Dendritic cell treated with granulocyte-macrophage colony-stimulating factor and Interleukin-4, amounts not matched to agents 40 ng/mL and 50 ng/mL, for 4 days (primary cell): Measurements from ENCODE around the gene SYT13.

ENCODE experiments used
- H3K27ac Mint-ChIP-seq: one replicate; pipeline ENCODE4 v1.8.0; 2022; ENCODE audit warnings: mild to moderate bottlenecking, mixed read lengths
- H3K27me3 Mint-ChIP-seq: one replicate; pipeline ENCODE4 v1.8.0; 2022; ENCODE audit warnings: mild to moderate bottlenecking, mixed read lengths
- H3K36me3 Mint-ChIP-seq: one replicate; pipeline ENCODE4 v1.8.0; 2022; ENCODE audit warnings: low read depth, mixed read lengths
- H3K4me1 Mint-ChIP-seq: one replicate; pipeline ENCODE4 v1.8.0; 2022; ENCODE audit warnings: low read depth, mixed read lengths
- H3K4me3 Mint-ChIP-seq: one replicate; pipeline ENCODE4 v1.8.0; 2022; ENCODE audit warnings: mild to moderate bottlenecking, moderate library complexity, mixed read lengths
- H3K9me3 Mint-ChIP-seq: one replicate; pipeline ENCODE4 v1.8.0; 2022; ENCODE audit warnings: mixed read lengths
- intact Hi-C: fragments of 100-400 bp; cut with micrococcal nuclease; formaldehyde crosslinking; loops from one replicate; pipeline ENCODE4 v1.15.0; 2022

The SYT13 gene

DNA sequence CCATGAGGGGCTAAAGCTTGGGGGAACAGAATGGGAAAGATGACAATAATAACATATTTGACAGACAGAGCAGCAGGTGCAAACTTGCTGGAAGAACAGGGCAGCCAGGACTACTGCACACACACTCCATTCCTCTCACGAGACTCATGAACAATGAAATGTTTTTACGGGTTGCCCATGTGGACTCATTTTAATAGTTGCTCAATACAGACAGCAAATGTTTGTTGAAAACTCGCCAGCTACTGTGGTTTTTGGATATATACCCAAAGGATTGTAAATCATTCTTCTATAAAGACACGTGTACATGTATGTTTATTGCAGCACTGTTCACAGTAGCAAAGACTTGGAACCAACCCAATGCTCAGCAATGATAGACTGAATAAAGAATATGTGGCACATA lies 10.3 kb downstream of the SYT13 start:
- H3K36me3 Mint-ChIP-seq, result no peaks in the 10 kb centered on the region
- intact Hi-C loops, result no loop called here
- H3K9me3 Mint-ChIP-seq, result no peaks in the 10 kb centered on the region
- H3K4me3 Mint-ChIP-seq, result no peak overlapping the region
- peaks cover 35% of the 10 kb centered on the region for H3K27me3 Mint-ChIP-seq
- no peak overlapping the region for H3K27ac Mint-ChIP-seq
- no peaks in the 10 kb centered on the region for H3K4me1 Mint-ChIP-seq

DNA sequence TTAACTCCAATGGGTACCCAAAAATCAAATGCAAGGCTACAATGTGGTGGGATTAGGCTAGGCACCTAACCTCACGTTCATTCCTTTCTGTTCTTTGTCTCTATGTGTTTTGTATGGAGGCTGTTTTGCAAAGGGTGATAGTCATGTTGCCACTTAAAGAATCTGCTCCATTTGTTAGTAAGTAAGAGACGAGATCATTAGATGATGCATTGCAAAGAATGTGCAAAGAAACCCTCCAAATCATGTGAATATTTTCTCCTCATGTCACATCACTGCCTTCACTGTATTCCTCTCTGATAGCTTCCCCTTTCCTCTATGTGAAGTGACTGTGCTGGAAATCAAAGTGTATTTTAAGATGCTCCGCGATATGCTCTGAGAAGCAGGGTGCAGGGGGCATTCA lies 11.9 kb downstream of the SYT13 start:
- intact Hi-C loops, result no loop called here
- Mint-ChIP-seq H3K4me3 (no peak overlapping the region), H3K9me3 (no peaks in the 10 kb centered on the region), H3K4me1 (no peaks in the 10 kb centered on the region), H3K36me3 (no peaks in the 10 kb centered on the region), H3K27ac (no peak overlapping the region), H3K27me3 (peaks cover 29% of the 10 kb centered on the region)

GRCh38 chr11:45273509-45273908 lies 12.6 kb downstream of the SYT13 start:
- H3K9me3 Mint-ChIP-seq, result no peaks in the 10 kb centered on the region
- H3K36me3 Mint-ChIP-seq, result no peaks in the 10 kb centered on the region
- H3K4me3 Mint-ChIP-seq, result no peak overlapping the region
- no peak overlapping the region for H3K27ac Mint-ChIP-seq
- no peaks in the 10 kb centered on the region for H3K4me1 Mint-ChIP-seq
- intact Hi-C loops, result no loop called here
- peaks cover 32% of the 10 kb centered on the region for H3K27me3 Mint-ChIP-seq

DNA sequence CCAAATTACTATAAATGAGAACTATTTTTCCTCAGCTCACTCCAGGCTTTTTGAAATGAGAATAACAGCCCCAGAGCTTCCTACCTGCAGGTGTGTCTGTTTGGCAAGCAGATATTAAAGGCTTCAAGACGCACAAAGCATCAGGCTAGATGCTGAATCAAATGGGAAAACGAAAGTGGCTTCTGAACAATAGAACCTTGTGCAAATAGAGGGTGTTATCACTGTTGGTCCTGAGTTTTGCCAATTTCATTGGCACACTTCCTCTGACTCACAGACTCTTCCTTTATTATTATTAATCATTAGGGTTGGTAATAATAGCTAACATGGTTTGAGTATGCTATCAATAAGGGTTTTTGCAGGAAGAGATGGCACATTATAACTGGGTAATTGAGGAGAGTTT lies 13.4 kb downstream of the SYT13 start:
- no peak overlapping the region for H3K4me3 Mint-ChIP-seq
- intact Hi-C loops, result no loop called here
- peaks cover 32% of the 10 kb centered on the region for H3K27me3 Mint-ChIP-seq
- no peak overlapping the region for H3K27ac Mint-ChIP-seq
- no peaks in the 10 kb centered on the region for H3K9me3 Mint-ChIP-seq
- no peaks in the 10 kb centered on the region for H3K36me3 Mint-ChIP-seq
- no peaks in the 10 kb centered on the region for H3K4me1 Mint-ChIP-seq

DNA sequence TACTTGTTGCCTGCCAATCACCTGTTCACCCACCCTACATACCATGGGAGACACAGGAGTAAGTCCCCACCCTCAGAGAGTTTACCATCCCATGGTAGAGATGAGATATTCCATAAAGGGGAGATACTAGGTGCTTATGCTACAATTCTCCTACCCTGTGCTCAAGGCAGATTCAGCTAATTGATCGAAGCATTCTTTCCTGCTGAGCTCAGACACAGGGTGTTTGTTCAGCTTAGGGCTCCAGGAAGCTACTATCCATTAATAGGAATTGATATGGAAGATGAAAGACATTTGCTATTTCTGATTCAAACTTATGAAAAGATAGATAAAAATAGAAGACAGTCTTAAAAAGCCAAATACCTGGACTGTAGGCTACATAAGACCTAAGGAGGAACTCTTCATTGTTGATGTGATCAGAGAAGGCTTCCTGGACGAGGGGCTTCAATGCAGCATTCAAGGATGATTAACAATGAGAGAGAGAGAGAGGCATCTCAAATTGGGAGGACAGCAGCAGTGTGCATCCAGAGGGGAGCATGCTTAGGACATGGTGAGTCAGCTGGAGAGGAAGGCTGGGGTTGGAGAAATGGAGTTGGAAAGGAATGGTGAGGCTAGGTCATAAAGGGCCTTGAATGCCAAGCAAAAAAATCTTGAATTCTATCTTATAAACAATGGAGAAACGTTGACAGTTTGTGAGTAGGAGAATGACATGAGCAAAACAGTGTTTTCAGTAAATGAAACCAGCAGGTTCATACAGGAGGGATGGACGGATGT lies 15.0 kb downstream of the SYT13 start:
- intact Hi-C loops, result no loop called here
- no peak overlapping the region for H3K27ac Mint-ChIP-seq
- H3K27me3 Mint-ChIP-seq, result peaks cover 28% of the 10 kb centered on the region
- no peak overlapping the region for H3K4me3 Mint-ChIP-seq
- H3K9me3 Mint-ChIP-seq, result no peaks in the 10 kb centered on the region
- no peaks in the 10 kb centered on the region for H3K4me1 Mint-ChIP-seq
- no peaks in the 10 kb centered on the region for H3K36me3 Mint-ChIP-seq

GRCh38 chr11:45269678-45270077 lies 16.5 kb downstream of the SYT13 start:
- no peaks in the 10 kb centered on the region for H3K36me3 Mint-ChIP-seq
- H3K4me3 Mint-ChIP-seq, result no peak overlapping the region
- no peaks in the 10 kb centered on the region for H3K4me1 Mint-ChIP-seq
- peaks cover 22% of the 10 kb centered on the region for H3K27me3 Mint-ChIP-seq
- no peaks in the 10 kb centered on the region for H3K9me3 Mint-ChIP-seq
- no peak overlapping the region for H3K27ac Mint-ChIP-seq
- intact Hi-C loops, result no loop called here

GRCh38 chr11:45267652-45268299 lies 18.4 kb downstream of the SYT13 start:
- Mint-ChIP-seq H3K27ac (no peak overlapping the region), H3K27me3 (peaks cover 11% of the 10 kb centered on the region), H3K9me3 (no peaks in the 10 kb centered on the region), H3K36me3 (no peaks in the 10 kb centered on the region), H3K4me1 (no peaks in the 10 kb centered on the region), H3K4me3 (no peak overlapping the region)
- intact Hi-C loops, result no loop called here

DNA sequence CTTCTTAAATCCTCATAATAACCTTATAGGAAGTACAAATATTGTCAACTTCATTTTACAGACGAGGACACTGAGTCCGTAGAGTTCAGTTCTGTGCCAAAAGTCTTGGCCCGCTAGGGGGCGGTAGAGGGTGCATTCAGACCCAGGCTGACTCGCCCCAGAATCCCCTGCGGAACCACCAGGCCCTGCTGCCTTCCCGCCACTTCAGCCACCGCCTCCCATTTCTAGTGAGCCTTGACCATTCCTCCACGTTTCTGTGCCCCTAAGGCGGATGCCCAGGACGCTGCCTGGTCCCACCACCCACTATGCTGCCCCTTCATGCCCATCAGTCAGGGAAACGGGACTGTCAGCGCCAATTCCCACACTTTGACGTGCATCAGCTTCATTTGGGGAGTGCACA lies 19.1 kb downstream of the SYT13 start:
- H3K4me1 Mint-ChIP-seq, result no peaks in the 10 kb centered on the region
- H3K36me3 Mint-ChIP-seq, result no peaks in the 10 kb centered on the region
- no peak overlapping the region for H3K27ac Mint-ChIP-seq
- no peak overlapping the region for H3K4me3 Mint-ChIP-seq
- peaks cover 13% of the 10 kb centered on the region for H3K27me3 Mint-ChIP-seq
- no peaks in the 10 kb centered on the region for H3K9me3 Mint-ChIP-seq
- intact Hi-C loops, result no loop called here

DNA sequence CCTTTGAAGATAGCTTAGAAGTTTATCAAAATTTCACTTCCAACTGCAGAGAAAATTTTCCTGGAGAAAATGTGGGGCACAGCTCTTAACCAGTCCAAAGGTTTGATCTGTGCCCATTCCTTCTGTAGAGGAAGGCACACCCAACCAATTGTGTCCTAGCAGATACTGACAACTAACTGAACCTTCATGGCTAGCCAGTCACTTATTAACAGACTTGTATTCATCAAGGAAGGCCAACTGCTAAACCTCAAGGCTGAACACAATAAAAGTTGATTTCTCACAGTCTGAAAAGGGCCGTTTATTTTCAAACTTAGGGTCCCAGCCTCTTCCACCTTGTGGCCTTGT lies 19.5 kb downstream of the SYT13 start:
- Mint-ChIP-seq H3K4me3 (no peak overlapping the region), H3K27me3 (peaks cover 13% of the 10 kb centered on the region), H3K4me1 (no peaks in the 10 kb centered on the region), H3K9me3 (no peaks in the 10 kb centered on the region), H3K27ac (no peak overlapping the region), H3K36me3 (no peaks in the 10 kb centered on the region)
- intact Hi-C loops, result no loop called here

- H3K9me3 Mint-ChIP-seq, result no peaks in the 10 kb centered on the region
- H3K27me3 Mint-ChIP-seq, result peaks cover 9% of the 10 kb centered on the region
- H3K4me1 Mint-ChIP-seq, result no peaks in the 10 kb centered on the region
- intact Hi-C loops, result no loop called here
- H3K36me3 Mint-ChIP-seq, result no peaks in the 10 kb centered on the region
- no peak overlapping the region for H3K27ac Mint-ChIP-seq
- no peak overlapping the region for H3K4me3 Mint-ChIP-seq
Measured at GRCh38 chr11:45265969-45266675, 20.0 kb downstream of the SYT13 start.

GRCh38 chr11:45264839-45265515 lies 21.2 kb downstream of the SYT13 start:
- Mint-ChIP-seq H3K9me3 (no peaks in the 10 kb centered on the region), H3K4me3 (no peak overlapping the region), H3K36me3 (no peaks in the 10 kb centered on the region), H3K27me3 (peaks cover 13% of the 10 kb centered on the region), H3K27ac (no peak overlapping the region), H3K4me1 (no peaks in the 10 kb centered on the region)
- intact Hi-C loops, result no loop called here

DNA sequence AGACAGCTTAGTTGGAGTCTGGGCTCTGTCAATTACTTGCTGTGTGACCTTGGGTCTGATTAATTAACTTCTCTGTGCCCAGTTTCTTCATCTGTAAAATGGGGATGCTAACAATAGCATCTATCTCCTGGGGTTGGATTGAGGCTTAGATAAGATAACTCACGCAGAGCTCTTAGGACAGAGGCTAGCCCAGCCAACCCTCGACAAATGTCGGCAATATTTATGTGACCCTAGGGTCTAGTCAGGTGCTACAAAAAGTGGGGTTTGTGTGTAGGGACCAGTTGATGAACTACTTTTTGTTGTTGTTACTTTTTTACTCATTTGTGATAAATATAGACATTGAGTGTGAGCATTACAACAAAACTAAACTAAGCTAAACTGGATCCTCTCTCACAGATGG lies 22.4 kb downstream of the SYT13 start:
- H3K9me3 Mint-ChIP-seq, result no peaks in the 10 kb centered on the region

DNA sequence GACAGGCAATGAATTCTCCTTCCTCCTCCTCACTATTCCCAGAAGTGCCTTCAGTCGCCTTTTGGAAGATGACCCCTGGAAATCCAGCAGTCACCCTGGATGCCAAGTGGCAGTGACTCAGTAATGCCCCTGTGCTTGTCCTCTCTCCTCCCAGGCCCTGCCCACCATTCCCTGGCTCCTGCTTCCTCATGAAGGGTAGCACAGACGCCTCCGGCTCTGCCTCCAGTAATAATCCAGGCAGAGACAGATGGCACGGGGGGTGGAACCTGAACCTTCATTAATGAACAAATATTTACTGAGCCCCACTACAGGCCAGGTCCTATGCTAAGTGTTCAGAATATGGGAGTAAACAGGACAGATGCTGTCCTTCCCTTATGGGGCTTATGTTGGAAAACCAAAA lies 23.2 kb downstream of the SYT13 start:
- intact Hi-C loops, result no loop called here
- Mint-ChIP-seq H3K4me1 (no peaks in the 10 kb centered on the region), H3K9me3 (no peaks in the 10 kb centered on the region), H3K4me3 (no peak overlapping the region), H3K36me3 (no peaks in the 10 kb centered on the region), H3K27me3 (peaks cover 7% of the 10 kb centered on the region), H3K27ac (no peak overlapping the region)

More for the DNA sequence above, 22.4 kb downstream of the SYT13 start:
- H3K27ac Mint-ChIP-seq, result no peak overlapping the region
- intact Hi-C loops, result no loop called here
- H3K4me1 Mint-ChIP-seq, result no peaks in the 10 kb centered on the region
- no peaks in the 10 kb centered on the region for H3K36me3 Mint-ChIP-seq
- peaks cover 10% of the 10 kb centered on the region for H3K27me3 Mint-ChIP-seq
- no peak overlapping the region for H3K4me3 Mint-ChIP-seq

GRCh38 chr11:45260071-45260470 lies 26.1 kb downstream of the SYT13 start:
- Mint-ChIP-seq H3K27ac (no peak overlapping the region), H3K27me3 (peaks cover 10% of the 10 kb centered on the region), H3K4me1 (no peaks in the 10 kb centered on the region), H3K9me3 (no peaks in the 10 kb centered on the region), H3K4me3 (no peak overlapping the region), H3K36me3 (no peaks in the 10 kb centered on the region)
- intact Hi-C loops, result no loop called here
